Stimulated activated CD4-positive, alpha-beta T cell treated with anti-CD3 and anti-CD28 coated beads, TNF-alpha, amount 100 ng/mL, for 24 hours (primary cell): ENCODE measurements around the gene FBXL5.

ENCODE experiments used
- DNase-seq, 3 experiments: peaks; one replicate each; pipeline ENCODE4 v3.0.0-alpha.2; 2020; ENCODE audit warnings: low read depth in 3 of 3

The FBXL5 gene

DNA sequence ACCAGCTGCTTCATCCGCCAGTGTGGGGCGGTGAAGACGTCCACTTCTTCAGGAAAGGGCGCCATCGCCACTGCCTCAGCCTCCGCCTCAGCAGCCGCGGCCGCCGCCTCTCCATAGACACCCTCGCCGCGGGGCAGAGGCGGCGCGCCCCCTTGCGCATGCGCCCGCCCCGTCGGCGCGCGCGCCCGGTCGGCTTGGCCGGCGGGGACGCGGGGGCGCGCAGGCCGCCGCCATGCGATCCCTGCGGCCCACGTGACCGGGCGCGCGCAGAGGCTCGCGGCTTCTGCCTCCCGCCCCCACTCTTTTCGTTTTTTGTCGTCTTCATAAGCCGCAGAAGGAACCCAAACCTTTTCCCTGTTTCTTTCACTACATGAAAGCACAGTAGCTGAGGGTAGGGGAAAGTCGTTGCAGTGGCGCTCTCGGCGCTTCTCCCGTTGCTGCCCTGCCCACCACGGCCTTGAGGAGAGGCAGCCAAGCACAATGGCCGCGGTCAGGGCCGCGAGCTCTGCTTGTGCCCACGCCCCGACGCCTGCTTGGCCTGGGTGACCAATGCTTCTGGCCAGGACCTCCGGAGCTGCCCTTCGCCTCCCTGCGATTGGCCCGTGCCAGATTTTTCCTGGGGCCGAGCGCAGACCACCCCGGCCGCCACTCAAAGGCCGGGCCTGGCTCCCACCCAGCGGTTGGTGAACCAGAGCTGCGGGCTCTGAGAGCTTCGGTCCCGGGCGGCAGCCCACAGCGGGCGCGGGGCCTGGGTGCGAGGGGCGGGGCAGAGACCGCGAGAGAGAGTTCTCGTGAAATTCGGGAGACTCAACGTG lies at the start of gene FBXL5:
TSS of gene FBXL5 (minus strand) at position 135 of the 815 bp plus-strand sequence. CDS start at position 65, 70 bp downstream.
- DNase-seq = peak; percentile 62 to 79 (median 66)

DNA sequence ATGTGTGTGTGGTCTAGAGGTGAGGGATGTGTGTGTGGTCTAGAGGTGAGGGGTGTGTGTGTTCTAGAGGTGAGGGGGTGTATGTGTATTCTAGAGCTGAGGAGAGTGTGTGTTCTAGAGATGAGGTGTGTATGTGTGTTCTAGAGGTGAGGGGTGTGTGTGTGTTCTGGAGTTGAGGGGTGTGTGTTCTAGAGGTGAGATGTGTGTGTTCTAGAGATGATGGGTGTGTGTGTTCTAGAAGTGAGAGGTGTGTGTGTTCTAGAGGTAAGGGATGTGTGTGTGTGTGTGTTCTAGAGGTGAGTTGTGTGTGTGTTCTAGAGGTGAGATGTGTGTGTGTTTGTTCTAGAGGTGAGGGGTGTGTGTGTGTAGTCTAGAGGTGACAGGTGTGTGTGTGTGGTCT lies 49.0 kb upstream of the FBXL5 start:
- DNase-seq = no peak

- no peak for DNase-seq
Observed at GRCh38 chr4:15703439-15703838, 48.3 kb upstream of the FBXL5 start.

GRCh38 chr4:15702941-15703403 lies 47.8 kb upstream of the FBXL5 start, which contains the start of gene BST1:
TSS of gene BST1 (plus strand) at chr4:15703065. CDS start at chr4:15703145, 80 bp downstream.
- peak; percentile 8 to 41 (median 16) for DNase-seq

DNA sequence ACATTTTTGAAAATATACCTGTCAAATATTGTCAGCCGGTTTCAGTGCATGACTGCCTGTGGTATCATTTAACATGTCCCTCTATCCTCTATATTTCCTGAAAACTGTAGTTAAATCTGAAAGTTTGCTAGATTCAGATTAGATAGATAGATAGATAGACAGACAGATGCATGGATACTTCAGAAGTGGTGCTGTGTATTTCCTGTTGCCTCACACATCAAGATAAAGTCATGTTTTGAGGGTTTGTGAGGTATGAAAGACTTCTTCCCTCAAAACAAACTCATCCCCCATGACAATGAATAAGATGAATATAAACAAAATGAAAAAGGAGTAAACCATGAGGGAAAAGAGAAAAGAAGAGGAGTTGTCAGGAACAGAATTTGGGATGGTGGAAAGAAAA lies 41.7 kb upstream of the FBXL5 start:
- DNase-seq = no peak

GRCh38 chr4:15695729-15696128 lies 40.6 kb upstream of the FBXL5 start:
- DNase-seq = no peak

GRCh38 chr4:15695240-15695699 lies 40.1 kb upstream of the FBXL5 start:
- DNase-seq = no peak

DNA sequence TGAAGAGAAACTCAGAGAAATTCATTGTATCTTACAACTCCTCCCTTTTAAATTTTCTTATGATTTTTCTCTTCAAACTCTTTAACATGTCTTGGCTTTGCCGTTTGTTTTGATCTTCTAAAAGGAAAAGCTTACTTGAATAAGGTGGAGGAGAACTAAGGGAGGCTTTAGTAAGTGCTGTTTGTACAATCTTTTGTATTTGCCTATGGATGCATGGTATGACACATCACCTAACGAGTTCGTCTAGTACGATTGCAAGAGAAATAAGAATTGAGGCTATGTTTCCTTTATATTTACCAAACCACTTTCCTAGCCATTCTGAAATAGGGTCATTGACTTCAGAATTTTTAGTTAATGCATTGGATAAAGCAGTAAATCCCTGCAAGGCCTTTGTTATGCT lies 39.3 kb upstream of the FBXL5 start:
- DNase-seq = no peak

GRCh38 chr4:15692602-15693001 lies 37.4 kb upstream of the FBXL5 start:
- no peak for DNase-seq

DNA sequence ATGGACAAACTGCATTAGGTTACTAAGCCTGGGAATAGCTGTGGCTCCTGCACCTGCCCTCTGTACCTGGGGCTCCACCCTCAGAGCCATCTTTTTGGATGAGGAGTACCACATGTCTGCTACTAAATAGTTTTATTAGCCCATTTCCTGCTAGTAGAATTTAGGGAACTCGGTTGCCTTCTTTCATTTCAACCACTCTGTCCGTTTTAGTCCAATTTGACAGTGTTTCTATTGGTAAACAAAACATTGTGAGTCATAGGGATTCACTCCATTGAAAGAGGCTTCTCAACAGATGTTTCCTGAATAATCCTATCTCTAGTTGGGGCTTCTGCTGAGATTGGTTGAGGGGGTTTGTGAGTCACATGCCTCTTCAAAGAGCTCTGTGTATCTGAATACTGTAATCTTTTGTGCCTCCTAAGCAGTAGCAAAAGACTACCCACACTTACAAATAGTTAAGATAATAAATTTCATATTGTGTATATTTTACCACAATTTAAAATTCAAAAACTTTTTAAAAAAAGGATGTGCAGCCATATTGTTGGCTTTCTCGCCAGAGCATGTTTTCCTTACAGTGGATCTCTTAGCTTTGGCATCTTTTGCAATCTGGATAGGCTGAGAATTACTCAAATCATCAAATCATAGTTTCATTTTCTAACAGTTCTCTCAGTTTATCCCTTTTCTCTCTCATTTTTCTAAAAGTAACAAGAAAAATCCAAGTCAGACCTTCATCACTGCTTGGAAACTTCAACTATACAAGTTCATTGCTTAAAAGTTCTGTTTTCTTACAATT lies 36.4 kb upstream of the FBXL5 start:
- no peak for DNase-seq

- no peak for DNase-seq
Observed at GRCh38 chr4:15690020-15690809, 35.1 kb upstream of the FBXL5 start.

DNA sequence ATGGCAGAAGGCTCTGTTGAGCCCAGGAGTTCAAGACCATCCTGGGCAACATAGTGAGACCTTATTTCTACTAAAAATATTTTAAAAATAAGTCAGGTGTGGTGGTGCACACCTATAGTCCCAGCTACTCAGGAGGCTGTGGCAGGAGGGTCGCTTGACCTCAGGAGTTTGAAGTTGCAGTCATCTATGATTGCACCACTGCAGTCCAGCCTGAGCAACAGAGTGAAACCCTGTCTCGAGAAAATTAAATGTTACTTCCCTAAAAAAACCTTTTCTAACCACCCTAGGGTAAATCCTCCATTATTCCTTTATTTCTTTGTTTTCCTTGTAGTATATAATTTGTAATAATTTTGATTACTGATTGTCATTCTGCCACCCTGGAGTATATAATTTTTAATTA lies 34.4 kb upstream of the FBXL5 start:
- no peak for DNase-seq

GRCh38 chr4:15688051-15688450 lies 32.9 kb upstream of the FBXL5 start:
- DNase-seq = no peak

GRCh38 chr4:15684498-15684897 lies 29.3 kb upstream of the FBXL5 start:
- DNase-seq = no peak

GRCh38 chr4:15683143-15683495 lies 28.0 kb upstream of the FBXL5 start:
- DNase-seq = no peak

- DNase-seq = no peak
Observed at GRCh38 chr4:15682242-15683142, 27.3 kb upstream of the FBXL5 start.

- DNase-seq = peak; percentile 93 to 99 (median 98)
Observed at GRCh38 chr4:15681372-15682241, 26.4 kb upstream of the FBXL5 start, which contains the start of gene FAM200B. TSS of gene FAM200B (plus strand) at chr4:15681827. CDS start at chr4:15686978, 5,151 bp downstream.

GRCh38 chr4:15681067-15681371 lies 25.9 kb upstream of the FBXL5 start:
- DNase-seq = no peak

DNA sequence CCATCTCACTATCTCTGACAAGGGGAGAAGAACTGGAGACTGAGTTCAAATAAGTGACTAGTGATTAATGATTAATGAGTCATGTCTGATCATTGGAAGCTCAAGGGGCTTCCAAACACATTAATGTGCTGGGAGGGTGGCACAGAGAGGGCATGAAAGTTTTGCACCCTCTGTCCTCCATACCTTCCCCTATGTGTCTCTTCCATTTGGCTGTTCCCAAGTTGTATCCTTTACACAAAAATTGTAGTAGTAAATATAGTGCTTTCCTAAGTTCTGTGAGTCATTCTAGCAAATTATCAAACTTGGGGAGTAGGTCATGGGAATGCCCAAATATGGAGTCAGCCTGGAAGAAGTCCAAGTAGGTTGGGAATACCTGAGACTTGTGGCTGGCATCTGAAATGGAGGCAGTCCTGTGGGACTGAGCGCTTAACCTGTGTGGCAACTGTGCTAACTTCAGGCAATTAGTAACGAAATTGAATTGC lies 22.4 kb upstream of the FBXL5 start:
- no peak for DNase-seq

- DNase-seq = no peak
Observed at GRCh38 chr4:15676899-15677298, 21.7 kb upstream of the FBXL5 start.
